Astrocyte (in vitro differentiated cells and primary cell): Measurements from ENCODE around the gene SCARF1. TPM values are rescaled to one million over a fixed set of nuclear protein-coding genes. Genes with fewer than 3 reads are reported as not detected.

Experiments used
- DNase-seq: peaks from one replicate; pipeline ENCODE4 v3.0.0-alpha.2; 2010; ENCODE audit warnings: low read depth
- FAIRE-seq: peaks from 2 replicates; lab custom pipeline; 2011; peaks lifted over from hg19 to GRCh38; lab: Jason Lieb, UNC
- H2AFZ ChIP-seq: 2 replicates; pipeline ENCODE4 v1.6.0; 2012; ENCODE audit warnings: low read depth, low read length, inconsistent platforms
- H3K27ac ChIP-seq: 2 replicates; pipeline ENCODE4 v1.5.1; 2011; ENCODE audit warnings: low read depth, low read length, inconsistent platforms
- H3K27me3 ChIP-seq: 2 replicates; pipeline ENCODE4 v1.6.0; 2011; ENCODE audit warnings: low read length, inconsistent platforms; ENCODE audit not compliant: insufficient read depth
- H3K36me3 ChIP-seq: 2 replicates; pipeline ENCODE4 v1.5.1; 2011; ENCODE audit warnings: low read length, inconsistent platforms; ENCODE audit not compliant: insufficient read depth
- H3K4me1 ChIP-seq: 2 replicates; pipeline ENCODE4 v1.5.1; 2011; ENCODE audit warnings: low read length, inconsistent platforms; ENCODE audit not compliant: insufficient read depth
- H3K4me2 ChIP-seq: 2 replicates; pipeline ENCODE4 v1.6.0; 2012; ENCODE audit warnings: low read length, inconsistent platforms
- H3K4me3 ChIP-seq: 2 replicates; pipeline ENCODE4 v1.5.1; 2011; ENCODE audit warnings: low read depth, mild to moderate bottlenecking, low read length, inconsistent platforms; ENCODE audit not compliant: insufficient read depth
- H3K79me2 ChIP-seq: 2 replicates; pipeline ENCODE4 v1.6.0; 2012; ENCODE audit warnings: mild to moderate bottlenecking, low read length, inconsistent platforms; ENCODE audit not compliant: insufficient read depth
- H3K9ac ChIP-seq: 2 replicates; pipeline ENCODE4 v1.6.0; 2012; ENCODE audit warnings: mild to moderate bottlenecking, low read length, inconsistent platforms
- H3K9me3 ChIP-seq: 2 replicates; pipeline ENCODE4 v1.5.1; 2012; ENCODE audit warnings: low read depth, mild to moderate bottlenecking, low read length, inconsistent platforms; ENCODE audit not compliant: insufficient read depth
- H4K20me1 ChIP-seq: 2 replicates; pipeline ENCODE4 v1.6.0; 2012; ENCODE audit warnings: low read length, inconsistent platforms; ENCODE audit not compliant: insufficient read depth
- H3K27ac Mint-ChIP-seq: one replicate; pipeline ENCODE4 v1.8.0; 2021; ENCODE audit warnings: mild to moderate bottlenecking, mixed read lengths; ENCODE audit not compliant: unreplicated experiment
- H3K27me3 Mint-ChIP-seq: one replicate; pipeline ENCODE4 v1.8.0; 2021; ENCODE audit warnings: low read depth, mixed read lengths; ENCODE audit not compliant: unreplicated experiment
- H3K36me3 Mint-ChIP-seq: one replicate; pipeline ENCODE4 v1.8.0; 2021; ENCODE audit warnings: low read depth, mixed read lengths; ENCODE audit not compliant: unreplicated experiment
- H3K4me1 Mint-ChIP-seq: one replicate; pipeline ENCODE4 v1.8.0; 2021; ENCODE audit warnings: low read depth, mixed read lengths; ENCODE audit not compliant: unreplicated experiment
- H3K4me3 Mint-ChIP-seq: one replicate; pipeline ENCODE4 v1.8.0; 2021; ENCODE audit warnings: mild to moderate bottlenecking, moderate library complexity, mixed read lengths; ENCODE audit not compliant: unreplicated experiment
- H3K9me3 Mint-ChIP-seq: one replicate; pipeline ENCODE4 v1.8.0; 2021; ENCODE audit warnings: mild to moderate bottlenecking, mixed read lengths; ENCODE audit not compliant: unreplicated experiment
- EZH2 ChIP-seq: IDR thresholded peaks from 2 replicates; pipeline ENCODE4 v1.6.1; 2012; ENCODE audit warnings: mild to moderate bottlenecking, low read length, inconsistent platforms; ENCODE audit not compliant: insufficient read depth
- total RNA-seq: library from RNA; stranded (reverse); gene quantifications from 2 replicates; pipeline ENCODE4 v1.2.1, GENCODE V29; 2021
- TF ChIP-seq, protein P1 (sequence below): IDR thresholded peaks from 2 replicates; pipeline ENCODE4 v1.5.1; 2011; ENCODE audit warnings: low read depth, mild to moderate bottlenecking, inconsistent platforms, low read length, moderate library complexity; ENCODE audit not compliant: insufficient read depth

The SCARF1 gene
- total RNA-seq, 1 donor from 2014 or later: 3.9 TPM

DNA sequence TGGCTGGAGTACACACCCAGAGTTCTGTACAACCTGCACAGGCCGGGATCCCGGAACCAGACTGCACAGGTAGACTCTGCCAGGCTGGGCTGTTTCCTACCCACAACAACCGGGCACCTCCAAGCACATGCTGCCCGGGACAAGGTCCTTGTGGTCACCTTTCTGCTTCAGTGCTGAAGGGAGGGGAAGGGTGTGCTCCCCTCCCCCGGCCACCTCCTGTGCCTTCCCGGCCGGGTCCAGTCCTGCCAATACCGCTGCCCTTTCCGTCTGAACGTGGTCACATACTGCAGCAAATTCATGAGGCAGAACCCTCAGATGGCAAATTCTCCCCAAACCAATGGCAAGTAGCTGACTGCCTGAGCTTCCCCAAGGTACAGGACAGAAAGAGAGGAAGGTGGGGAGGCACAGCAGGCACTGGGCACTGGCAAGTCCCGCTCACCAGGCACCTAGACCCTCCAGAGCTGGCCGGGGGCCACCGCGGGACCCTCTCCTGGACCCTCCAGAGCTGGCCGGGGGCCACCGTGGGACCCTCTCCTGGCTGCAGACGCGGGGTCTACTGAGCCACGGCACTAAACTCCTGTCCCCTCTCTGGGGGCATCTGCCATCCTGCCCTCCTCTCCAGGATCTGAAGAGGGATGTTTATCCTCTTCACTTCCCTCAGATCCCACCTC lies 39.7 kb downstream of the SCARF1 start:
- H2AFZ ChIP-seq: peak overlapping the region; percentile 34
- H3K4me3 ChIP-seq: no peak overlapping the region
- Mint-ChIP-seq H3K9me3 (no peaks in the 10 kb centered on the region), H3K36me3 (peaks cover 8% of the 10 kb centered on the region), H3K4me3 (no peak overlapping the region), H3K4me1 (no peaks in the 10 kb centered on the region), H3K27ac (no peak overlapping the region), H3K27me3 (peaks cover 2% of the 10 kb centered on the region)
- peaks cover 7% of the 10 kb centered on the region for H3K9me3 ChIP-seq
- TF ChIP-seq, protein P1, sequence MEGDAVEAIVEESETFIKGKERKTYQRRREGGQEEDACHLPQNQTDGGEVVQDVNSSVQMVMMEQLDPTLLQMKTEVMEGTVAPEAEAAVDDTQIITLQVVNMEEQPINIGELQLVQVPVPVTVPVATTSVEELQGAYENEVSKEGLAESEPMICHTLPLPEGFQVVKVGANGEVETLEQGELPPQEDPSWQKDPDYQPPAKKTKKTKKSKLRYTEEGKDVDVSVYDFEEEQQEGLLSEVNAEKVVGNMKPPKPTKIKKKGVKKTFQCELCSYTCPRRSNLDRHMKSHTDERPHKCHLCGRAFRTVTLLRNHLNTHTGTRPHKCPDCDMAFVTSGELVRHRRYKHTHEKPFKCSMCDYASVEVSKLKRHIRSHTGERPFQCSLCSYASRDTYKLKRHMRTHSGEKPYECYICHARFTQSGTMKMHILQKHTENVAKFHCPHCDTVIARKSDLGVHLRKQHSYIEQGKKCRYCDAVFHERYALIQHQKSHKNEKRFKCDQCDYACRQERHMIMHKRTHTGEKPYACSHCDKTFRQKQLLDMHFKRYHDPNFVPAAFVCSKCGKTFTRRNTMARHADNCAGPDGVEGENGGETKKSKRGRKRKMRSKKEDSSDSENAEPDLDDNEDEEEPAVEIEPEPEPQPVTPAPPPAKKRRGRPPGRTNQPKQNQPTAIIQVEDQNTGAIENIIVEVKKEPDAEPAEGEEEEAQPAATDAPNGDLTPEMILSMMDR: no peak
- TF ChIP-seq EZH2: no peak
- peaks cover 9% of the 10 kb centered on the region for H3K4me1 ChIP-seq
- H3K79me2 ChIP-seq: no peaks in the 10 kb centered on the region
- DNase-seq (no peak), FAIRE-seq (no peak)
- no peak overlapping the region for H3K9ac ChIP-seq
- H3K27ac ChIP-seq: no peak overlapping the region
- no peaks in the 10 kb centered on the region for H3K36me3 ChIP-seq
- H3K4me2 ChIP-seq: peak overlapping the region; percentile 41
- peaks cover 6% of the 10 kb centered on the region for H4K20me1 ChIP-seq
- no peaks in the 10 kb centered on the region for H3K27me3 ChIP-seq

- Histone ChIP-seq H3K27ac (no peak overlapping the region), H4K20me1 (peaks cover 6% of the 10 kb centered on the region), H3K4me2 (no peak overlapping the region), H2AFZ (no peak overlapping the region), H3K4me1 (peaks cover 9% of the 10 kb centered on the region), H3K4me3 (no peak overlapping the region), H3K36me3 (no peaks in the 10 kb centered on the region), H3K9ac (no peak overlapping the region), H3K27me3 (no peaks in the 10 kb centered on the region), H3K79me2 (no peaks in the 10 kb centered on the region), H3K9me3 (peaks cover 7% of the 10 kb centered on the region)
- no peak for FAIRE-seq
- H3K9me3 Mint-ChIP-seq: no peaks in the 10 kb centered on the region
- H3K27me3 Mint-ChIP-seq: peaks cover 2% of the 10 kb centered on the region
- no peak for TF ChIP-seq EZH2
- TF ChIP-seq, protein P1: no peak
- no peak overlapping the region for H3K27ac Mint-ChIP-seq
- no peak overlapping the region for H3K4me3 Mint-ChIP-seq
- DNase-seq: no peak
- peaks cover 10% of the 10 kb centered on the region for H3K36me3 Mint-ChIP-seq
- H3K4me1 Mint-ChIP-seq: no peaks in the 10 kb centered on the region
Observed at GRCh38 chr17:1604831-1605528, 40.6 kb downstream of the SCARF1 start.

- no peak overlapping the region for H2AFZ ChIP-seq
- H4K20me1 ChIP-seq: peaks cover 6% of the 10 kb centered on the region
- no peak overlapping the region for H3K27ac Mint-ChIP-seq
- no peak for TF ChIP-seq EZH2
- TF ChIP-seq, protein P1: no peak
- H3K79me2 ChIP-seq: no peaks in the 10 kb centered on the region
- H3K36me3 Mint-ChIP-seq: peaks cover 10% of the 10 kb centered on the region
- H3K27me3 Mint-ChIP-seq: peaks cover 2% of the 10 kb centered on the region
- no peak overlapping the region for H3K4me3 Mint-ChIP-seq
- H3K36me3 ChIP-seq: no peaks in the 10 kb centered on the region
- no peak overlapping the region for H3K27ac ChIP-seq
- H3K4me1 Mint-ChIP-seq: no peaks in the 10 kb centered on the region
- H3K4me1 ChIP-seq: peaks cover 6% of the 10 kb centered on the region
- H3K4me2 ChIP-seq: no peak overlapping the region
- H3K4me3 ChIP-seq: no peak overlapping the region
- no peak for DNase-seq
- peaks cover 7% of the 10 kb centered on the region for H3K9me3 ChIP-seq
- no peak overlapping the region for H3K9ac ChIP-seq
- H3K9me3 Mint-ChIP-seq: no peaks in the 10 kb centered on the region
- FAIRE-seq: no peak
- H3K27me3 ChIP-seq: no peaks in the 10 kb centered on the region
Observed at GRCh38 chr17:1601571-1601970, 44.0 kb downstream of the SCARF1 start.
